ENCODE results near the gene HELZ.

The HELZ gene

GRCh38 chr17:67021196-67021595 lies 223.8 kb downstream of the HELZ start:
- DNase-seq: no peak

All from DMS153 (cell line).